NOMO-1 treated with dmso at 0.1 percent for 144 hours (cell line): ENCODE measurements around the gene UBAC2.

Experiments
- DNase-seq: peaks from one replicate; lab custom pipeline; 2025; ENCODE audit not compliant: unreplicated experiment; lab: John Stamatoyannopoulos, UW

Gene UBAC2

GRCh38 chr13:99331881-99332293 lies 131.2 kb downstream of the UBAC2 start:
- DNase-seq, result no peak

GRCh38 chr13:99332456-99332855 lies 131.8 kb downstream of the UBAC2 start:
- no peak for DNase-seq

GRCh38 chr13:99334221-99334620 lies 133.6 kb downstream of the UBAC2 start:
- DNase-seq, result no peak

- no peak for DNase-seq
Measured at GRCh38 chr13:99335087-99335486, 134.4 kb downstream of the UBAC2 start.

- no peak for DNase-seq
Measured at GRCh38 chr13:99335603-99336002, 134.9 kb downstream of the UBAC2 start.

- no peak for DNase-seq
Measured at GRCh38 chr13:99339230-99339721, 138.6 kb downstream of the UBAC2 start.

GRCh38 chr13:99339736-99340397 lies 139.2 kb downstream of the UBAC2 start:
- DNase-seq, result no peak

GRCh38 chr13:99340638-99341037 lies 140.0 kb downstream of the UBAC2 start:
- no peak for DNase-seq

- DNase-seq, result no peak
Measured at GRCh38 chr13:99341969-99342722, 141.5 kb downstream of the UBAC2 start.

- DNase-seq, result no peak
Measured at GRCh38 chr13:99342723-99343315, 142.2 kb downstream of the UBAC2 start.

GRCh38 chr13:99344610-99345208 lies 144.1 kb downstream of the UBAC2 start:
- no peak for DNase-seq

- DNase-seq, result no peak
Measured at GRCh38 chr13:99345345-99345744, 144.7 kb downstream of the UBAC2 start.

- no peak for DNase-seq
Measured at GRCh38 chr13:99346335-99347042, 145.8 kb downstream of the UBAC2 start.

GRCh38 chr13:99347335-99347878 lies 146.8 kb downstream of the UBAC2 start:
- no peak for DNase-seq

- DNase-seq, result no peak
Measured at GRCh38 chr13:99347911-99348451, 147.3 kb downstream of the UBAC2 start.

GRCh38 chr13:99350191-99350590 lies 149.5 kb downstream of the UBAC2 start:
- DNase-seq, result no peak

GRCh38 chr13:99351772-99352171 lies 151.1 kb downstream of the UBAC2 start:
- DNase-seq, result no peak

GRCh38 chr13:99352351-99353245 lies 151.9 kb downstream of the UBAC2 start:
- DNase-seq, result no peak

GRCh38 chr13:99353246-99353600 lies 152.6 kb downstream of the UBAC2 start:
- no peak for DNase-seq

- no peak for DNase-seq
Measured at GRCh38 chr13:99353836-99354235, 153.2 kb downstream of the UBAC2 start.
